ENCODE data around the gene LMBR1L.

- TF ChIP-seq, protein P1, sequence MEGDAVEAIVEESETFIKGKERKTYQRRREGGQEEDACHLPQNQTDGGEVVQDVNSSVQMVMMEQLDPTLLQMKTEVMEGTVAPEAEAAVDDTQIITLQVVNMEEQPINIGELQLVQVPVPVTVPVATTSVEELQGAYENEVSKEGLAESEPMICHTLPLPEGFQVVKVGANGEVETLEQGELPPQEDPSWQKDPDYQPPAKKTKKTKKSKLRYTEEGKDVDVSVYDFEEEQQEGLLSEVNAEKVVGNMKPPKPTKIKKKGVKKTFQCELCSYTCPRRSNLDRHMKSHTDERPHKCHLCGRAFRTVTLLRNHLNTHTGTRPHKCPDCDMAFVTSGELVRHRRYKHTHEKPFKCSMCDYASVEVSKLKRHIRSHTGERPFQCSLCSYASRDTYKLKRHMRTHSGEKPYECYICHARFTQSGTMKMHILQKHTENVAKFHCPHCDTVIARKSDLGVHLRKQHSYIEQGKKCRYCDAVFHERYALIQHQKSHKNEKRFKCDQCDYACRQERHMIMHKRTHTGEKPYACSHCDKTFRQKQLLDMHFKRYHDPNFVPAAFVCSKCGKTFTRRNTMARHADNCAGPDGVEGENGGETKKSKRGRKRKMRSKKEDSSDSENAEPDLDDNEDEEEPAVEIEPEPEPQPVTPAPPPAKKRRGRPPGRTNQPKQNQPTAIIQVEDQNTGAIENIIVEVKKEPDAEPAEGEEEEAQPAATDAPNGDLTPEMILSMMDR (IDR thresholded peaks at IDR 0.05): no peak
- TF ChIP-seq, protein P2, sequence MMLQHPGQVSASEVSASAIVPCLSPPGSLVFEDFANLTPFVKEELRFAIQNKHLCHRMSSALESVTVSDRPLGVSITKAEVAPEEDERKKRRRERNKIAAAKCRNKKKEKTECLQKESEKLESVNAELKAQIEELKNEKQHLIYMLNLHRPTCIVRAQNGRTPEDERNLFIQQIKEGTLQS (CRISPR knock-in tag; conservative IDR thresholded peaks at IDR 0.05): no peak
- TF ChIP-seq GTF2I (CRISPR knock-in tag; conservative IDR thresholded peaks at IDR 0.05) (no peak), NFE2L1 (CRISPR knock-in tag; IDR thresholded peaks at IDR 0.05) (no peak)
- TF ChIP-seq, protein P3, sequence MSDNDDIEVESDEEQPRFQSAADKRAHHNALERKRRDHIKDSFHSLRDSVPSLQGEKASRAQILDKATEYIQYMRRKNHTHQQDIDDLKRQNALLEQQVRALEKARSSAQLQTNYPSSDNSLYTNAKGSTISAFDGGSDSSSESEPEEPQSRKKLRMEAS (CRISPR knock-in tag; IDR thresholded peaks at IDR 0.05): no peak
- TF ChIP-seq, protein P4, sequence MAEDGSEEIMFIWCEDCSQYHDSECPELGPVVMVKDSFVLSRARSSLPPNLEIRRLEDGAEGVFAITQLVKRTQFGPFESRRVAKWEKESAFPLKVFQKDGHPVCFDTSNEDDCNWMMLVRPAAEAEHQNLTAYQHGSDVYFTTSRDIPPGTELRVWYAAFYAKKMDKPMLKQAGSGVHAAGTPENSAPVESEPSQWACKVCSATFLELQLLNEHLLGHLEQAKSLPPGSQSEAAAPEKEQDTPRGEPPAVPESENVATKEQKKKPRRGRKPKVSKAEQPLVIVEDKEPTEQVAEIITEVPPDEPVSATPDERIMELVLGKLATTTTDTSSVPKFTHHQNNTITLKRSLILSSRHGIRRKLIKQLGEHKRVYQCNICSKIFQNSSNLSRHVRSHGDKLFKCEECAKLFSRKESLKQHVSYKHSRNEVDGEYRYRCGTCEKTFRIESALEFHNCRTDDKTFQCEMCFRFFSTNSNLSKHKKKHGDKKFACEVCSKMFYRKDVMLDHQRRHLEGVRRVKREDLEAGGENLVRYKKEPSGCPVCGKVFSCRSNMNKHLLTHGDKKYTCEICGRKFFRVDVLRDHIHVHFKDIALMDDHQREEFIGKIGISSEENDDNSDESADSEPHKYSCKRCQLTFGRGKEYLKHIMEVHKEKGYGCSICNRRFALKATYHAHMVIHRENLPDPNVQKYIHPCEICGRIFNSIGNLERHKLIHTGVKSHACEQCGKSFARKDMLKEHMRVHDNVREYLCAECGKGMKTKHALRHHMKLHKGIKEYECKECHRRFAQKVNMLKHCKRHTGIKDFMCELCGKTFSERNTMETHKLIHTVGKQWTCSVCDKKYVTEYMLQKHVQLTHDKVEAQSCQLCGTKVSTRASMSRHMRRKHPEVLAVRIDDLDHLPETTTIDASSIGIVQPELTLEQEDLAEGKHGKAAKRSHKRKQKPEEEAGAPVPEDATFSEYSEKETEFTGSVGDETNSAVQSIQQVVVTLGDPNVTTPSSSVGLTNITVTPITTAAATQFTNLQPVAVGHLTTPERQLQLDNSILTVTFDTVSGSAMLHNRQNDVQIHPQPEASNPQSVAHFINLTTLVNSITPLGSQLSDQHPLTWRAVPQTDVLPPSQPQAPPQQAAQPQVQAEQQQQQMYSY (CRISPR knock-in tag; IDR thresholded peaks at IDR 0.05): no peak
Observed at GRCh38 chr12:49068879-49069506, 41.7 kb downstream of the LMBR1L start.
